Nephron (organoid): Measurements from ENCODE around the gene HOMER2.

Experiments used
- H3K27ac Mint-ChIP-seq, 3 experiments: 2 replicates each; pipeline ENCODE4 v1.8.0; 2020; ENCODE audit warnings: mixed read lengths in 3 of 3, mild to moderate bottlenecking in 2 of 3, moderate library complexity in 1 of 3
- H3K27me3 Mint-ChIP-seq: 2 replicates; pipeline ENCODE4 v1.8.0; 2021; ENCODE audit warnings: low read depth, mild to moderate bottlenecking, moderate library complexity, mixed read lengths
- H3K36me3 Mint-ChIP-seq: 2 replicates; pipeline ENCODE4 v1.8.0; 2020; ENCODE audit warnings: low read depth, mixed read lengths
- H3K4me1 Mint-ChIP-seq: 2 replicates; pipeline ENCODE4 v1.8.0; 2020; ENCODE audit warnings: mixed read lengths
- H3K4me3 Mint-ChIP-seq, 3 experiments: 2 replicates each; pipeline ENCODE4 v1.8.0; 2020; ENCODE audit warnings: mild to moderate bottlenecking in 3 of 3, mixed read lengths in 3 of 3, moderate library complexity in 2 of 3
- H3K9me3 Mint-ChIP-seq: 2 replicates; pipeline ENCODE4 v1.8.0; 2020; ENCODE audit warnings: mixed read lengths
- TF ChIP-seq, protein P1 (sequence below), 3 experiments: fragments of 200-600 bp; sonication (generic); IDR thresholded peaks; one replicate each; pipeline ENCODE4 v1.5.0; 2021; ENCODE audit warnings: antibody characterized with exemption in 3 of 3; ENCODE audit not compliant: unreplicated experiment in 3 of 3

Gene HOMER2

DNA sequence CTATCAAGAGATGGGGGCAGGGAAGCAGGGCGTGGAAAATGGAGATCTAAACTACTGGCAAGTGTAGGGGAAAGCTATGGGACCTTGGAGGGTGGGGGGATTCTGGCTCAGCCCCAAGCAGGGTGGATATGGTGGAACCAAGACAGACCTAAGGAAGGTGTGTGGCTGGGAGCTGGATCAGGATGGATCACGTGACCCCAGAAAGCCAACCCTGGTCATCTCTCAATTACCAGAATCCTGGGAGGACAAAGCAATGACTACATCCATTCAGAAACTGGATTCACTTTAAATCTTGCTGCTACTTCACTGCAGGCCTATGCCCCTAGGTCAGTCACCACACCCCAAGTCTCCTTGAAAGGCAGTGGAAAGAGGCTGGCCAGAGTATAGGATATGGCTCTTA, 74.7 kb downstream of the HOMER2 start:
- Mint-ChIP-seq H3K4me1 (peaks cover 11% of the 10 kb centered on the region), H3K9me3 (no peaks in the 10 kb centered on the region), H3K27me3 (no peaks in the 10 kb centered on the region), H3K36me3 (peaks cover 16% of the 10 kb centered on the region), H3K4me3 (no peak overlapping the region), H3K27ac (no peak overlapping the region)
- TF ChIP-seq, protein P1, sequence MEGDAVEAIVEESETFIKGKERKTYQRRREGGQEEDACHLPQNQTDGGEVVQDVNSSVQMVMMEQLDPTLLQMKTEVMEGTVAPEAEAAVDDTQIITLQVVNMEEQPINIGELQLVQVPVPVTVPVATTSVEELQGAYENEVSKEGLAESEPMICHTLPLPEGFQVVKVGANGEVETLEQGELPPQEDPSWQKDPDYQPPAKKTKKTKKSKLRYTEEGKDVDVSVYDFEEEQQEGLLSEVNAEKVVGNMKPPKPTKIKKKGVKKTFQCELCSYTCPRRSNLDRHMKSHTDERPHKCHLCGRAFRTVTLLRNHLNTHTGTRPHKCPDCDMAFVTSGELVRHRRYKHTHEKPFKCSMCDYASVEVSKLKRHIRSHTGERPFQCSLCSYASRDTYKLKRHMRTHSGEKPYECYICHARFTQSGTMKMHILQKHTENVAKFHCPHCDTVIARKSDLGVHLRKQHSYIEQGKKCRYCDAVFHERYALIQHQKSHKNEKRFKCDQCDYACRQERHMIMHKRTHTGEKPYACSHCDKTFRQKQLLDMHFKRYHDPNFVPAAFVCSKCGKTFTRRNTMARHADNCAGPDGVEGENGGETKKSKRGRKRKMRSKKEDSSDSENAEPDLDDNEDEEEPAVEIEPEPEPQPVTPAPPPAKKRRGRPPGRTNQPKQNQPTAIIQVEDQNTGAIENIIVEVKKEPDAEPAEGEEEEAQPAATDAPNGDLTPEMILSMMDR (IDR thresholded peaks at IDR 0.05; ENCODE audit: unreplicated experiment in 3 of 3), result no peak

DNA sequence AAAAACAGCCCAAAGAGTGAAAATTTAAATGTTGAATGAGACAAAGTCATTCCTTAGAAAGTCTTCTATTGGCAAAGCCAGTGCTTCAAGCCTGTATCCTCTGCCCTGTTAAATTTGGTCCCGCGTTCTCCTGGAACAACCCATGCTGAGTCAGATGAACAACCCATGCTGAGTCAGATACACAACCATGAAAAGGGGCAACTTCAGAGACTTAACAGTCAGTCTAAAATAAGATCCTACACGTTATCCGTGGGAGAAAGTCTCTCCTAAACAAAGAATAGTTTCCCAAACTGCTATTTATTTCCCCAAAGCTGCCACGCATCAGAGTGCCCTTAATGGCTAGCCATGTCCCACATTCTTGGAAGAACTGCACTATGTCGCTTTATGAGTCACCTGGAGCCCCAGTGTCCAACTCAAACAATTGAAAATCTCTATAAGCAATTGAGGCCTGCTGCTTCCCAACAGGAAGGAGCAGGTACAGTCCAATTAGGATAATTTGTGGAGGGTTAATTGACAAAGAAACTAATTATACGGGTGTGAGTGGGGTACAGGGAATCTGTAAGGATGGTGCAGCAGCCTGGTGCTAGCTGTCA, 77.0 kb downstream of the HOMER2 start:
- Mint-ChIP-seq H3K9me3 (no peaks in the 10 kb centered on the region), H3K4me3 (no peak overlapping the region), H3K27me3 (no peaks in the 10 kb centered on the region), H3K36me3 (peaks cover 28% of the 10 kb centered on the region), H3K4me1 (peaks cover 4% of the 10 kb centered on the region), H3K27ac (no peak overlapping the region)
- TF ChIP-seq, protein P1 (IDR thresholded peaks at IDR 0.05; ENCODE audit: unreplicated experiment in 3 of 3), result no peak

DNA sequence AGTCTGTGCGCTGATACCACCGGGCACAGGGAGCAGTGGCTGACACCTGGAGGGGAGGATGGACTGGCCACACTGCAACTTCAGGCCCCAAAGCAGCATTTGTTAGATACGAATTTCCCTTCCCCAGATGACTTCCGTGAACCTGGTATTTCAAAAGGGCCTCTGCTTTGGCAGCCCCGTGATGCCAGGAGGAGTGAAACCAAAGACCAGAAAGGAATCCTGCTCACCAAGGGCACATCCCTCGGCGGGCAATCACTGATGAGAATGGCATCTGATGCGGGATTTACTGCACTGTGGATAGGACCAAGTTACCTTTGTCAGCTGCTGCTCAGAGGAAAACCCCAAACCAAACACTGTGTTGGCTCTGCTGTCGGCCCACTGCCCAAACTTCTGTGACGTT, 77.6 kb downstream of the HOMER2 start:
- Mint-ChIP-seq H3K4me3 (no peak overlapping the region), H3K27ac (no peak overlapping the region), H3K9me3 (no peaks in the 10 kb centered on the region), H3K36me3 (peaks cover 28% of the 10 kb centered on the region), H3K27me3 (no peaks in the 10 kb centered on the region), H3K4me1 (no peaks in the 10 kb centered on the region)
- TF ChIP-seq, protein P1 (IDR thresholded peaks at IDR 0.05; ENCODE audit: unreplicated experiment in 3 of 3), result no peak

DNA sequence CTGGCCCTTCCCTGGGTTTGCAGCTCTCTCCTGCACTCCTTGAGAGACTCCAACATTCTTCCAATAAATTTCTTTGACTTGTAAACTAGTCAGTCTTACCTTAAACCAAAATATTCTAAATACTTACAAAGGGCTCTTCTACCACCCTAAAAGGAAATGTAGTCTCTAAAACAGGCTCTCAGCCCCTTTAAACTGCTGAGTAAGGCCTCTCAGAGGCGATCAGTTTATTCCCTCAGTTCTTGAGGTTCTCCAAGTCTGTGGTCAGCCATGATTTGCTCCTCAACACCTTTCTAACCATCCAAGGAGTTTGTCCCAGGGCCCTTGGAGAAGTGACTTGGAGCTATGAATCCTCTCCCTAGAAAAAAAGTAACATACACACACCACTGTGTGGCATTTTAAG, 78.3 kb downstream of the HOMER2 start:
- Mint-ChIP-seq H3K4me3 (no peak overlapping the region), H3K27me3 (no peaks in the 10 kb centered on the region), H3K36me3 (peaks cover 28% of the 10 kb centered on the region), H3K27ac (no peak overlapping the region), H3K4me1 (no peaks in the 10 kb centered on the region), H3K9me3 (no peaks in the 10 kb centered on the region)
- TF ChIP-seq, protein P1 (IDR thresholded peaks at IDR 0.05; ENCODE audit: unreplicated experiment in 3 of 3), result no peak

DNA sequence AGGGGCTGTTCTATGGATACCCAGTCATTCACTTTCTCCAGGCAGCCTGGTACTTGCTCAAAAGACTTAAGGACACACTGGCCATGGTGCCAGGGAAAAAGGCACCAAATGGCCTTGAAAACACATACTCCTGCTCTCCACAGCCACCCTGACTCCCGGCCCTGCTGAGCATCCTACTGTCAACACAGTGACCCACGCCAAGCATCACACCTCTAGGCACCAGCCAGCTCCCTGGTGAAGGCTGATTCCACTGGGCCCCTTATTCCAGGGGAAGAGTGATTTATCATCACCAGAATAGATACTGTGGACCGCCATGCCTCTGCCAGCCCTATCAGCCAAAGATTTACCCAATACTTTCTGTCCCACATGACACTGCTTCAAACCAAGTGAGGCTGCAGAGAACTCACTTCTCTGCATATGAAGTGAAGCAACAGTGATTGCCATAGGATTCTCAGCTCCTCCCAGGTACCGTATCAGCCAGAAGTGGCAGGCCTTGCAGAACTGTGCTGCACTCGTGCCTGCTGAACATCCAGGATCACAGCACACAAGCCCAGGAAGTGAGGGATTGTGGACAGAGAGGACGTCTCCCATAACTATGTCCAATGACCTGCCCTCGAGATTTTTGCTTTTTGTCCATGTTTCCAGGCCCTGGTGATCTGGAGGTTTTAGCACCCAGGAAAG, 79.4 kb downstream of the HOMER2 start:
- Mint-ChIP-seq H3K27ac (no peak overlapping the region), H3K4me3 (no peak overlapping the region), H3K27me3 (no peaks in the 10 kb centered on the region), H3K9me3 (no peaks in the 10 kb centered on the region), H3K4me1 (no peaks in the 10 kb centered on the region), H3K36me3 (peaks cover 28% of the 10 kb centered on the region)
- TF ChIP-seq, protein P1 (IDR thresholded peaks at IDR 0.05; ENCODE audit: unreplicated experiment in 3 of 3), result no peak
